Activated T-cell treated with anti-CD3 and anti-CD28 coated beads, Interleukin-2, amount 50 U/mL, for 1 hour (primary cell): Measurements from ENCODE around the gene AUH.

Experiments used
- DNase-seq: peaks from one replicate; pipeline ENCODE4 v3.0.0-alpha.2; 2020

AUH gene

GRCh38 chr9:91241909-91242308 lies 119.8 kb downstream of the AUH start:
- DNase-seq, result no peak

GRCh38 chr9:91240596-91241165 lies 121.0 kb downstream of the AUH start:
- no peak for DNase-seq

- no peak for DNase-seq
These were observed 122.2 kb downstream of the AUH start for GRCh38 chr9:91239367-91240111.

- no peak for DNase-seq
These were observed 127.2 kb downstream of the AUH start for GRCh38 chr9:91234523-91234922.

- no peak for DNase-seq
These were observed 130.1 kb downstream of the AUH start for GRCh38 chr9:91231619-91232018.

GRCh38 chr9:91223000-91223399 lies 138.7 kb downstream of the AUH start:
- no peak for DNase-seq

- no peak for DNase-seq
These were observed 139.3 kb downstream of the AUH start for GRCh38 chr9:91222457-91222856.

GRCh38 chr9:91221332-91221731 lies 140.4 kb downstream of the AUH start:
- DNase-seq, result no peak

- DNase-seq, result no peak
These were observed 141.1 kb downstream of the AUH start for GRCh38 chr9:91220491-91221135.

- DNase-seq, result no peak
These were observed 141.7 kb downstream of the AUH start for GRCh38 chr9:91220021-91220420.

- no peak for DNase-seq
These were observed 142.2 kb downstream of the AUH start for GRCh38 chr9:91219557-91219956.

GRCh38 chr9:91217388-91217787 lies 144.3 kb downstream of the AUH start:
- no peak for DNase-seq

GRCh38 chr9:91214867-91215266 lies 146.9 kb downstream of the AUH start:
- no peak for DNase-seq

GRCh38 chr9:91214086-91214485 lies 147.6 kb downstream of the AUH start:
- DNase-seq, result no peak

GRCh38 chr9:91212596-91213243 lies 149.0 kb downstream of the AUH start:
- DNase-seq, result no peak

GRCh38 chr9:91211919-91212318 lies 149.8 kb downstream of the AUH start:
- no peak for DNase-seq

GRCh38 chr9:91211414-91211813 lies 150.3 kb downstream of the AUH start:
- DNase-seq, result no peak

- no peak for DNase-seq
These were observed 151.4 kb downstream of the AUH start for GRCh38 chr9:91210318-91210717.

GRCh38 chr9:91208837-91209236 lies 152.9 kb downstream of the AUH start:
- no peak for DNase-seq

GRCh38 chr9:91208419-91208745 lies 153.3 kb downstream of the AUH start:
- DNase-seq, result no peak

- no peak for DNase-seq
These were observed 153.8 kb downstream of the AUH start for GRCh38 chr9:91207729-91208418.

GRCh38 chr9:91207397-91207728 lies 154.4 kb downstream of the AUH start:
- no peak for DNase-seq

- DNase-seq, result no peak
These were observed 154.9 kb downstream of the AUH start for GRCh38 chr9:91206806-91207205.
